GM19463 (cell line): ENCODE results near the gene GPHA2.

Experiments
- ATAC-seq: cut with Tn5 transposase; IDR thresholded peaks from one replicate; pipeline ENCODE4 v1.9.1; 2021; ENCODE audit warnings: mild to moderate bottlenecking, moderate library complexity; ENCODE audit not compliant: unreplicated experiment

Gene GPHA2

DNA sequence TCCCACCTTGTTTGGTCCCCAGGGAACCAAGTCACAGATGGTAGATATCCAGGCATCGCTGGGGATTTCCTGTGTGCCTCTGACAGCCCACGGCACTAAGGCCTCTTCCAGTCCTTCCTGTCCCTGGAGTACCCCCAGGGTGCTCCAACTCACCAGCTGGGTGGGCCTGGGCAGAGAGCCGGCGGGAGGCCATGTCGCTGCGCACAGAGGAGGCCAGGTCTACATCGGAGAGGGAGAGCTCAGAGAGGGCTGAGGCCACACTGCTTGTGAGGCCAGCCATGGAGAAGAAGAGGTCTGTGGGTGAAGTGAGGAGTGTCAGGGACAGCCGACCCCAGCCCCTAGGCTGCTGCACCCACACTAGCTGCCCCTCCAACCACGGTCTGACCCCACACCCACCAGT lies 24.0 kb downstream of the GPHA2 start:
- ATAC-seq: no peak

DNA sequence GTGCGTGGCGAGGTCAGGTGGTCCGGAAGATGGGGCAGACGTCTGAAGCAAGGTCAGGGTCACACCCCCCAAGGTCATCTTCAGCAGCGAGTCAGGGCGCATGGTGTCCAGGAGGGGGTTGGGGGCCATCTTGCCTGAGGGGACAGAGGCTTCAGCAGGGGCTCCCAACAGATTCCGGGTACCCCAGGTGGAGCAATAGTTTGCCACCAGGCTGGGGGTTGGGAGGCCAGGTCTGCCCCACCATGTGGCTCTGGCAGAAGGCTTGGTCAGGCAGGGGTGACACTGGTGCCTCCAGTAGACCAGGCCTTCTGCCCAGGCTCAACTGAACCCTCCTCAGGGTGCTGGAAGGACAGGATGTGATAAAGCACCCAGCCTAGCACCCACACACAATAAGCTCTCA lies 24.6 kb downstream of the GPHA2 start:
- no peak for ATAC-seq

DNA sequence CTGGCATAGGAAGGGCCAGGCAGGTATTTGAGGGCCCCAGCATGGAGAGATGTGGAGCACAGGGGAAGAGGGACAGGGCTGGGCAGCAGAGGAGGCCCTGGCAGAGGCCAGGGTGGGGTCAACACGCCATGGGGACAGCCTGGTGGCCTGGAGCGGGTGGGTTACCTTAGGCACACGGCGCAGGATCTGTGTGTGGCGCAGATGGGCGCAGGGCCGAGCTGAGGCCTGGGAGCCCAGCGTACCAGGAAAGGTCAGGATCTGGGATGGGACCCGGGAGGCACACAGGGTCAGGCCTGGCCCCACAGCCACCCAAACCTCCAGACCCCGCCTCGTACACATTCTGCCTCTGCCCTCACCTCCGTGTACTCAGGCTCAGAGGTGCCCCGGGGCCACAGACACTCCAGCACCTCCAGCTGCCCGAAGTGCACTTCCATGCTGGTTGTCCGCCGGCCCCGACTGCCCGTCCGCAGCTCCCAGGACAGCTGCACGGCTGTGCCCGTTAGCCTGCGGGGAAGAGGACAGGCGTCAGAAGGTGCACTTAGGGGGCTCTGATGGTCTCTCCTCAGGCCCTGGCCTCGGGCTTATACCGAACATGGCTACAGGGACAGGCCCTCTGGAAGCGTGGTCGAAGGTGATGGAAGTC lies 25.1 kb downstream of the GPHA2 start:
- no peak for ATAC-seq

GRCh38 chr11:64909653-64910343 lies 25.9 kb downstream of the GPHA2 start:
- no peak for ATAC-seq

DNA sequence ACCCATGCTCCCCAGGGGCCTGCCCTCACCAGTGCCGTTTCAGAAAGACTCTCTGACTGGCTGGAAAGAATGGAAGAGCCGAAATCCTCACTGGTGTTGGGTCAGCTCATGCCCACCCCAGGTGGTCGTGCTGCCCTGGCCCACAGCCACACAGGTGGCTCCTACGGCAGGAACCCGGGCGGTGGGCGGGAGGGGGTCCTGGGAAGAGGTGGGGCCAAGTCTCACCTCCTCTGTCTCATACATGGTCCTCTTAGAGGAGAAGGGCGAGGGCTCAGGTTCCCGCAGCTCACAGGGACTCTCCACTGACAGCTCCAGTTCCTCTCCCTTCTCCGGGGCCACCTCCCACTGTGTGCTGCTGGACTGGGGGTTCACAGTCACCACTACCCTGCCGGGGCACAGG lies 26.9 kb downstream of the GPHA2 start:
- ATAC-seq: no peak

DNA sequence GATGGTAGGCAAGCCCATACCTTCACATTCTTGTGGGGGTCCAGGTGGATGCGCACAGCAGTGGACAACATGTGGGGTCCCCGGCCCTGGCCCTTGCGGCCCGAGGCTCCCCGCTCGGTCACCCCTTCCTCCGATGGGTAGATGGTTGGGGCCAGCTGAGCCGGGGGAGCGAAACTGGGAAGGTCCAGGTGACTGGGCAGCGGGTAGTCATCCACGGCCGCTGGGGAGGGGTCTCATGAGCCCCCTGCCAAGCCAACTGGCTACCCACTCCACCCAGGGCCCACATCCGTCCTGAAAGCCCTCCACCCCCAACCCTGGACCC lies 29.4 kb downstream of the GPHA2 start:
- no peak for ATAC-seq

GRCh38 chr11:64905516-64906313 lies 30.0 kb downstream of the GPHA2 start:
- no peak for ATAC-seq

DNA sequence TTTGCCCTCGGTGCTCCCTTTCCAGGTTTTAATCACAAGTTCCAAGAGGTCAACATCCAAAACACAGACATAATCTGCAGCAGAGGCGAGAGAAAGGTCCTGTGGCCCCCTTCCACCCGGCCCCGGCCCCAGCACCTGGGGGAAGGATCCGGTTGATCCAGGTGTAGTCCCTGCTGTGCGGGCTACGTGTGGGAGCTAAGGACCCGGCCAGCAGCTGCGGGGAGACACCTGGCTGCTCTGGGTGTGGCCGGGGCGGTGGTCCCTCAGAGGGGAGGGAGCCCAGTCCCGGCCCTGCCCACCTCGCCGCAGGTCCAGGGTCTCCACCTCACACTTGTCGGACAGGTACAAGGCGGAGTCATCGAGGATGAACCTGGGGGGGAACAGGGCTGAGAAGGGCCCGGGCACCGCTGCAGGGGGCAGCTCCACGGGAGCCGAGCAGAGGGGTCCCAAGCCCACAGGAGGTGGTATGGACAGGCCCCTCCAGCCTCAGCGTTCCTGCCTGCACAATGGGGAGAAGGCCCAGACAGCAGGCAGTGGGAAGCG lies 32.3 kb downstream of the GPHA2 start:
- ATAC-seq: no peak

GRCh38 chr11:64902102-64902900 lies 33.4 kb downstream of the GPHA2 start:
- no peak for ATAC-seq

DNA sequence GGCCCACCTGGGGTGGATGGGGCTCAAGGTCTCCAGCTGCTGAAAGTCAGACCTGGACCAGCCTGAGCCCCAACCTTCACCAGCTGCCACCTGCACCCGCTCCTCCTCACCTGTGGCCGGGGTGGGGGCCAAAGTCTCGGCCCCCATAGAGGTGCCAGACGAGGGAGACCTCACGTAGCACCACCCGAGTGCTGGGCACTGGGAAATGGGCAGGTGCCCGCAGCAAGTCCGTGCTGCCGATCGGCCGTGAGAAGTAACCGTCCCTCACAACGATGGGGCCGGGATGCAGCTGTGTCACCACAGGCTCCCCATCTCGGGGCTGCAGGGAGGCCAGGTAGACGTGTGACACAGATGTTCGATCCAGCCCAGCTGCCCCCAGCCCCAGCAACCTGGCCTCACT lies 34.9 kb downstream of the GPHA2 start:
- ATAC-seq: no peak

DNA sequence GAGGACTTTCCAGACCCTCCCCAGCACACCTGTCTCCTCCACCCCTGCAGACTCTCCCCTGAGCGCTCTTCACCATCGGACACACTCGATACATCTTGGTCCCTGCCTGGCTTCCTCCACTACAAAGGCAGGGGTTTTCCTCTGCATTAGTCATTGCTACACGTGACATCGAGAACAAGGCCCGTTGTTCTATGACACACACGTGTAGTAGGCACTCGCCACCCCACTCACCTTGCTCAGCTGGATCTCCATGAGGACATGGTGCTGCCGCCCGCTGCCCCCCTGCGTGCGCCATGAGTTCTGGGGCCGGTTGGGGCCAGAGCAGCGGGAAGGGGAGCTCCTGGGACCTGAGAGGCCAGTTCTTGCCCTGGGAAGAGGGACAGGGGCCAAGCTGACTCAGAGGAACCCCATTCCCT lies 35.4 kb downstream of the GPHA2 start:
- ATAC-seq: no peak

- no peak for ATAC-seq
These were observed 37.2 kb downstream of the GPHA2 start for GRCh38 chr11:64898541-64898940.

- ATAC-seq: no peak
These were observed 37.6 kb downstream of the GPHA2 start for GRCh38 chr11:64898076-64898445.

DNA sequence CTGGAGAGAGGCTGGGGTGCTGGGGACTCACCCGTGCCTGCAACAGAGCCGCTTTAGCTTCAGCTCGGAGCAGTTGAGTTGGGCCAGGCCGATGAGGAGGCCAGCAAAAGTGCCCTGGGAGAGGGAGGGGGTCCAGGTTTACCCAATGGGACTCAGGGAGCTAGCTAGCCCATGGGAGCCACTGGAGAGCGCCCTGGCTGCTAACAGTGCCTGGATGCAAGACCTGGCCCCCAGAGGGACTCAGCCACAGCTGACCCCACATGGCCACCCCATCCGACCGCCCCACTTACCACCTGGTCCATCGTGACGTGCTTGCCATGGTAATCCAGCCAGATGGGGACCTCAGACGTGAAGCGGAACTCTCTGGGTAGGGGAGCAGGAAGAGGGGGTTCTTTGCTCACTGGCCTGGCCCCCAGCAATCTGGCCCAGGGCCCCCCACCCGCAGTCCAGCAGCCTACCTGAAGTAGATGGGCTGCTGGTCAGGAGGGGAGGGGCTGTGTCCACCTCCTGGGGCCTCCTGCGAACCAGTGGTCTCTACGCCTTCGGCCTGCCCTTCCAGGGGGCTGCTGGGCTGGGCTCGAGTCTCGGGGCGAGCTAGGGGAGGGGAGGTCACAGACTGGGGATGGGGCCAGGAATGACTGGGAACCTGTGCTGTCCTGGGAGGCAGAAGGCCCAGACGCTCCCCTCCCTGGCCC lies 38.2 kb downstream of the GPHA2 start:
- no peak for ATAC-seq

DNA sequence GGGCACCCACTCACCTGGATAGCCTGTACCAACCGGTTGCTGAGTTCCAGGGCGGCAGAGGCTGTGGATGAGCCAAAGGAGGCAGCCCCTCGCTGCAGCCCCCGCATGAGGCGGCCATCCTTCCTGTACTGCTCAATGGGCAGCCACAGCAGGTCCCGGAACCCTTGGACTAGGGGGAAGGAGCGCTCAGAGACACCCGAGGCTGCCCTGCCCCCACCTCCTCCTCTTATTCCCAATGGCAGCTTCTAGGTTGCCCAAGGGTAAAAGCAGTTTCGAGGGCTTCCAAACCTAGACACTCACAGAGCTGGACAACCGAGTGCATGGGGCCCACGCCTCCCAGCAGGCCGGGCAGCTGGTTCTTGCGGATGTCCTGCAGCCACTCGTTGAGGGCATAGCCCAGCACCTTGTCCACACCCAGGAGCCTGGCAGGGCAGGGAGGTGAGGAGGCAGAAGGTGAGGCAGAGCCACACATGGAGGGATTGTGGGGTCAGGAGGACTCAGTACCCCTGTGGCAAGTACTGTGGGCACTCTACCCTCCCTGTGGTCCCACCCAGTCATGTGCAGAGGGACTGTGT lies 39.2 kb downstream of the GPHA2 start:
- ATAC-seq: no peak

DNA sequence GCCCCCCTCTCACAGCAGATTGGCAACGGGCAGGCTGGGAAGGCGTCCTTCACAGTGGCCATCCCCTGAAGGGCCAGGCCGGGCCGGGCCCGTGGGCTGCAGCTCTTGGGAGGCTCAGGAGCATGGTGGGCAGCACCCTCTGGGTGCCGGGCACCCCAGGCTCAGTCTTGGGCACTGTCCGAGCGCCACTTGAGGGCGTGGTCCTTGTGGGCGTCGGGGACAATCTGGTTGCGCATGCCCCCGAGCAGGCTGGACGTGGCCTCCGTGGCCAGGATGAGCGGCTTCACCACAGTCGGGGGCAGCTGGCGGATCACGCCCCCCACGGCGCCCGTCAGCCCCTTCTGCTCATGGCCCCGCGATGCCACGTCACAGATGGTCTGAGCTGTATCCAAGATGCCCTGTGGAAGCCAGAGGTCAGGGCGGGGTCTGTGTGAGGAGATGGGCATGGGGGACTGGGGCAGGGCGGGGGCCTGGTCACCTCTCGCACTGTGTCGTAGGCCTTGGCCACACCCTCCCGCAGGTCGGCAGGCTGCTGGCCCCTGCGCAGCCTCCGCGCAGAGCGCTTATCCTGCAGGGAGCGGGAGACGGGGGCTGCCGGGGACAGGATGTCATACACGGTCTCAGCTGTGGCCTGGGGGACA lies 40.8 kb downstream of the GPHA2 start:
- ATAC-seq: no peak

GRCh38 chr11:64894070-64894811 lies 41.5 kb downstream of the GPHA2 start:
- ATAC-seq: no peak

DNA sequence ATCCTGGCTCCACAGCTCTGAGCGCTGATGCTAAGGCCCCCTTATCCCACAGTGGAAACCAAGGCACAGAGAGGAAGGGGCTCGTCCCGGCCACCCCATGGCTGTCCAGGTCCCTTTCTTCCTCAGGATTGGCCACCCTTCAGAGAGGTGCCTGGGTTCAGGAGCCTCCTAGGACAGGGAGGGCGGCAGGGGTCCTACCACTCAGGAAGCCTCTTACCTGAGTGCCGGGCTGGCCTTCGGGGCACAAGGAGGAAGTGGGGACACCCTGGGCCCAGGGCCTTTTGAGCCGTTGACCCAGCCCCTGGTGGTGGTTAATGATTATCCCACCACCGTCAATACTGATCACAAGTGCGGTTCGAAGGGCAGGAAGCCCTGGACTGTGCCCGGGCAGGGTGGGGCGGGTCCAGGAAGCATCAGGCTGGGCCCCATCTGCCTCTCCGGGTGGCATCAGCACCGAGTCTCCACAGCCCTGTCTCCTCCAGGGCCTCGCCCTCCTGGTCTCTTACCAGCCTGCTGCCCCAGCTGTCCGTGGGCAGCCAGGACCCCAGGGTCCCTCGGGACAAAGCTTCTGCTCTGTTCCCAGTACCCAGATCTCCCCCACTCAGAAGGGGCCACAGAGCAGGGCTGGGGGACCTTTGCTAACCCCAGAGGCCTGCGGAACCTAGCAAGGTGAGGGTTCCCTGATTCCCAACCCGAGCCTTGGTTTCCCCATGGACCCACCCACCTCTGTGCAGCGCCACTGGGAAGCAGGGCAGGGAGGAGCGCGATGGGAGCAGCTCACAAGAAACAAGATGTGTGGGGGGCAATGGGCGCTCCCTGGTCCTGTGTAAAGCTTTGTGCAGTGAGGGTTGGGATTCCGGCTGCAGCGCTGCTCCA lies 42.3 kb downstream of the GPHA2 start:
- peak; percentile 73 for ATAC-seq
